Upper lobe of left lung (tissue), 4 donors: ENCODE measurements around the gene KIF6.

Experiments
- EP300 ChIP-seq, 4 donors: sonication (generic); formaldehyde crosslinking; IDR thresholded peaks; one replicate each; pipeline ENCODE4 v1.5.1; 2017; ENCODE audit warnings: antibody characterized with exemption in 4 of 4, control low read depth in 2 of 4
- POLR2A ChIP-seq, 4 donors: fragments of 450-650 bp; IDR thresholded peaks; one replicate each; pipeline ENCODE4 v1.5.1; 2016 to 2017; ENCODE audit warnings: antibody characterized with exemption in 4 of 4, mild to moderate bottlenecking in 2 of 4
- POLR2AphosphoS5 ChIP-seq, 2 donors: sonication (generic); formaldehyde crosslinking; IDR thresholded peaks; one replicate each; pipeline ENCODE4 v1.5.1; 2017; ENCODE audit warnings: antibody characterized with exemption in 2 of 2
- TF ChIP-seq, protein P1 (sequence below), 6 experiments: fragments of 450-650 bp in 4 of 6; fragments of 200-600 bp in 2 of 6; sonication (generic) in 2 of 6; IDR thresholded peaks; one replicate each; pipeline ENCODE4 v1.5.1; 2016 to 2019; ENCODE audit warnings: antibody characterized with exemption in 6 of 6

DNA sequence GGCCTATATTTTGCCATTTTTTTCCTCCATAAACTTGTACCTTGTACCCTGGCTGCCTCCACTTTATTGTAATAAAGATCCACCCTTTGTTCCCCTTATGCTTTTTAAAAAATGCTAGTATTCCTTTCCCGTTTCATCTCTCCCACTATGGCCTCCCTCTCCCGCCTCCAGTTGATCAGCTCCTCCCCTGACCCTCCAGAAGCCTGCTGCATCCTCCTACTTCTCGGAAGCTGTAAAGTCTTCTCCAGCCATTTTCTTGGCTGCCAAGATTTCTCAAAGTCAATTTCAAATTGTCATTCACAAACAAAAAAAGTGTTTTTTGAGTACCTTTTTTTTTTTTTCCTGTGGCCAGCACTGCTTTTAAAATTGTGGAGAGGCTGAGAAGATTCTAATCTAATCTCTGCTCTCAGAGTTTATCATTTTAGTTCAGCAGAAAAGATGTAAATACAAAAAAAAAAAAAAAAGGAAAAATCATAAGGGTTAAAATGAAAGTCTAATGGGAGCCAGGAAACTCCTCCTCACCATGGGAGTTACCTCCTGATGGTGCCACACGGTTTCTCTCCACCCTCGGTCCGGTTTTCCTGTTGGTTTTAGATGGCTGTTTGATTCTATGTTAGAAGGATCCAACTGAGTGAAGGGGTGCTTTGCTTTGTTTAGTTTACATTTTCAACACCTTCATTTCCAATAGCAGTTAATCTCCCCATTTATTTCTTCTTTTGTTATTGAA, 299.7 kb downstream of the KIF6 start:
- TF ChIP-seq EP300 (IDR thresholded peaks at IDR 0.05): no peak
- TF ChIP-seq, protein P1, sequence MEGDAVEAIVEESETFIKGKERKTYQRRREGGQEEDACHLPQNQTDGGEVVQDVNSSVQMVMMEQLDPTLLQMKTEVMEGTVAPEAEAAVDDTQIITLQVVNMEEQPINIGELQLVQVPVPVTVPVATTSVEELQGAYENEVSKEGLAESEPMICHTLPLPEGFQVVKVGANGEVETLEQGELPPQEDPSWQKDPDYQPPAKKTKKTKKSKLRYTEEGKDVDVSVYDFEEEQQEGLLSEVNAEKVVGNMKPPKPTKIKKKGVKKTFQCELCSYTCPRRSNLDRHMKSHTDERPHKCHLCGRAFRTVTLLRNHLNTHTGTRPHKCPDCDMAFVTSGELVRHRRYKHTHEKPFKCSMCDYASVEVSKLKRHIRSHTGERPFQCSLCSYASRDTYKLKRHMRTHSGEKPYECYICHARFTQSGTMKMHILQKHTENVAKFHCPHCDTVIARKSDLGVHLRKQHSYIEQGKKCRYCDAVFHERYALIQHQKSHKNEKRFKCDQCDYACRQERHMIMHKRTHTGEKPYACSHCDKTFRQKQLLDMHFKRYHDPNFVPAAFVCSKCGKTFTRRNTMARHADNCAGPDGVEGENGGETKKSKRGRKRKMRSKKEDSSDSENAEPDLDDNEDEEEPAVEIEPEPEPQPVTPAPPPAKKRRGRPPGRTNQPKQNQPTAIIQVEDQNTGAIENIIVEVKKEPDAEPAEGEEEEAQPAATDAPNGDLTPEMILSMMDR (IDR thresholded peaks at IDR 0.05): no peak
- no peak for TF ChIP-seq POLR2A (IDR thresholded peaks at IDR 0.05)
- TF ChIP-seq POLR2AphosphoS5 (IDR thresholded peaks at IDR 0.05): no peak
